Ishikawa (cell line): Measurements from ENCODE around the gene FOXI2.
A peak's percentile ranks its signal among the peaks of the same experiment; 100 is the strongest.

Experiments
- CEBPB ChIP-seq: IDR thresholded peaks from 2 replicates; pipeline ENCODE4 v1.6.1; 2012
- CREB1 ChIP-seq: IDR thresholded peaks from 2 replicates; pipeline ENCODE4 v1.6.1; 2012; ENCODE audit warnings: low read depth
- EGR1 ChIP-seq: IDR thresholded peaks from 2 replicates; pipeline ENCODE4 v1.6.1; 2012
- EP300 ChIP-seq: IDR thresholded peaks from 2 replicates; pipeline ENCODE4 v1.6.1; 2012; ENCODE audit warnings: borderline replicate concordance
- FOXM1 ChIP-seq: IDR thresholded peaks from 2 replicates; pipeline ENCODE4 v1.6.1; 2012; ENCODE audit warnings: low read depth, borderline replicate concordance
- NFIC ChIP-seq: IDR thresholded peaks from 2 replicates; pipeline ENCODE4 v1.6.1; 2012
- RAD21 ChIP-seq: IDR thresholded peaks from 2 replicates; pipeline ENCODE4 v1.6.1; 2012; ENCODE audit warnings: low read depth
- REST ChIP-seq: IDR thresholded peaks from 2 replicates; pipeline ENCODE4 v1.6.1; 2012; ENCODE audit warnings: low read depth, mild to moderate bottlenecking
- TAF1 ChIP-seq: IDR thresholded peaks from 2 replicates; pipeline ENCODE4 v1.6.1; 2012; ENCODE audit warnings: low read depth, mild to moderate bottlenecking
- TCF12 ChIP-seq: IDR thresholded peaks from 2 replicates; pipeline ENCODE4 v1.6.1; 2012; ENCODE audit warnings: low read depth
- TEAD4 ChIP-seq: IDR thresholded peaks from 2 replicates; pipeline ENCODE4 v1.6.1; 2012
- YY1 ChIP-seq: IDR thresholded peaks from 2 replicates; pipeline ENCODE4 v1.6.1; 2012; ENCODE audit warnings: low read depth
- ZBTB7A ChIP-seq: IDR thresholded peaks from 2 replicates; pipeline ENCODE4 v1.6.1; 2012; ENCODE audit warnings: low read depth
- TF ChIP-seq, protein P1 (sequence below): IDR thresholded peaks from 2 replicates; pipeline ENCODE4 v1.6.1; 2012
- TF ChIP-seq, protein P2 (sequence below): IDR thresholded peaks from 2 replicates; pipeline ENCODE4 v1.6.1; 2012

The FOXI2 gene

GRCh38 chr10:127736915-127737562, at the start of gene FOXI2:
Gene FOXI2, plus strand, starts transcription at chr10:127737185. Its CDS starts 89 bp downstream, at chr10:127737274.
- TF ChIP-seq YY1 (no peak), TCF12 (no peak), FOXM1 (no peak), CREB1 (no peak), REST (no peak), ZBTB7A (no peak)
- TF ChIP-seq, protein P1, sequence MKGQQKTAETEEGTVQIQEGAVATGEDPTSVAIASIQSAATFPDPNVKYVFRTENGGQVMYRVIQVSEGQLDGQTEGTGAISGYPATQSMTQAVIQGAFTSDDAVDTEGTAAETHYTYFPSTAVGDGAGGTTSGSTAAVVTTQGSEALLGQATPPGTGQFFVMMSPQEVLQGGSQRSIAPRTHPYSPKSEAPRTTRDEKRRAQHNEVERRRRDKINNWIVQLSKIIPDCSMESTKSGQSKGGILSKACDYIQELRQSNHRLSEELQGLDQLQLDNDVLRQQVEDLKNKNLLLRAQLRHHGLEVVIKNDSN = no peak

DNA sequence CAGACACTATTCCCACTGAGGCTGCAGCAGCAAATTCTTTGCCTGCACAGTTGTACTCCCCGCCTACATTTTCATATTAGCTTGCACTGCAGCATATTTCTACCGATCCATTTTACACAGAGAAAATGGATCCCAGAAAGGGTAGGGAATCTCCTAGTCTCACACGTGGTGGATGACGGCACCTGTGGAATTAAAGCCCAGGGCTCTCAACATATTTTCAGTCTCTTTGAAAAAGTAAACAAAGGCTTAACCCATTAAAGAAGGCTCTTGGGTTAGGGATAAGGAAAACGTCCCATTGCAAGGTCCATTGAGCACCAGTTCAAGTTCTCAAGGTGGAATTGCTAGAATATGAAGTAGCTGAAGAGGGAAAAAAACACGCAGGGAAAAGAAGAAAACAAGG, 49.4 kb upstream of the FOXI2 start:
- TF ChIP-seq YY1 (no peak), TCF12 (no peak), CEBPB (no peak), ZBTB7A (no peak), FOXM1 (no peak), EGR1 (no peak), RAD21 (no peak), TAF1 (no peak)
- TF ChIP-seq, protein P1 = no peak
- TF ChIP-seq, protein P2, sequence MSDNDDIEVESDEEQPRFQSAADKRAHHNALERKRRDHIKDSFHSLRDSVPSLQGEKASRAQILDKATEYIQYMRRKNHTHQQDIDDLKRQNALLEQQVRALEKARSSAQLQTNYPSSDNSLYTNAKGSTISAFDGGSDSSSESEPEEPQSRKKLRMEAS = no peak

DNA sequence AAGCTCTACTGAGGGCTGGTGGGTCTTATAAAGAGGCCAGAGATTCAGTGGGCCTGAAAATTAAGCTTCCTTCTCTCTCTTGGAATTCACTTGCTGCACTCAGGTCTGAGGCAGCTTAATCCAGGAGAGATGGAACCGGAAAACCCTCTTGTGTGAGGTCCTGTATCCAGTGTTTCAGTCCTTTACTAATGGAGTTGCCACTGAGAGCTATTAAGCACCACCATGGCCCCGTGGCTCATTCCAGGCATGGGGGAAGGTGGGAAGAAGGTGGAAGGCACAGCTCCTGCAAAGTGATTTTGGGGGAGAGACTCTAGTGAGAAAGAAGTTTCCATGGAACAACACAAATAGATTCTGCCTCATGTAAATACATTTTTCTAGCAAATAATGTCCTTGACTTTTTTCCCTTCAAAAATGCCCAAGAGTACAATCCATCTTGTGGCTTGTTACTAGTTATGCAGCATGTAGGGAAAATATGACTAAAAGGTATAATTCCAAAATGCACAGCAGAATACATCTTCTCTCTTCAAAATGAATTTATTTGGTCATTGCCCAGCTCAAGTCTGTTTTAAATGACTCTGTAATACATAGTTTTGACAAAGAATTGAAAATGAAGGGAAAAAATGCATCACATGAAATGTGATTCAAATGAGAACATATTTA, 46.7 kb upstream of the FOXI2 start:
- no peak for TF ChIP-seq EP300
- TF ChIP-seq TAF1 = no peak
- TF ChIP-seq, protein P2 = no peak
- TF ChIP-seq RAD21 = no peak
- no peak for TF ChIP-seq REST
- no peak for TF ChIP-seq TCF12
- TF ChIP-seq FOXM1 = no peak

- TF ChIP-seq RAD21 (peak; percentile 61), EGR1 (no peak), YY1 (peak; percentile 39; the same call in 1 of the 2 replicates)
- TF ChIP-seq, protein P2 = peak; percentile 21; the same call in 1 of the 2 replicates
These were observed 42.3 kb upstream of the FOXI2 start for GRCh38 chr10:127694580-127695193.

DNA sequence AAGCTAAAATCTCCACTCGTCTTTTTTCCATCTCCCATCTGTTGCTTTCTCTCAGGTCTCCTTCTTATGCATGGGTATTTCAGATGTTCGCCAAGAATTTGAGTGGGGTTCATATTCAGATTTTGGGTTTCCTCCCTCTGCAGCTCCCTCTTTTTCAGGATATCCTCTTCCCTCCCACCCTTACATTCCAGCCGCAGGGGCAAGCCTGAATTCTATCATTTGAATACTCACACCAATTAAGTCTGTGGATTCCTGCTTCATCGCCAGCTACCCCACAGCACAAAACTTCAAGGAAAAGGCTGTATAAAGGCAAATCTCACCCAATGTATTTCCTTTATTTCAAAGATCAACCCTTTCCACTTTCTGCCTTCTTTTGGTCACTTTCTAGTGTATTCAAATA, 41.6 kb upstream of the FOXI2 start:
- TF ChIP-seq FOXM1 = no peak
- TF ChIP-seq RAD21 = no peak
- TF ChIP-seq, protein P2 = no peak
- no peak for TF ChIP-seq YY1
- TF ChIP-seq, protein P1 = no peak
- TF ChIP-seq TAF1 = no peak
- TF ChIP-seq REST = no peak
- no peak for TF ChIP-seq NFIC
- no peak for TF ChIP-seq ZBTB7A
- TF ChIP-seq CEBPB = no peak
- TF ChIP-seq TCF12 = no peak
- no peak for TF ChIP-seq CREB1
- no peak for TF ChIP-seq TEAD4
